Liver (tissue), 9 donors: ENCODE results near the gene LMX1B. TPM values are rescaled to one million over a fixed set of nuclear protein-coding genes. Genes with fewer than 3 reads are reported as not detected.

ENCODE experiments used
- DNase-seq: peaks from one replicate; pipeline ENCODE4 v3.0.0-alpha.2; 2017; ENCODE audit warnings: low spot score
- H3K27ac ChIP-seq, 2 donors: one replicate each; pipeline ENCODE4 v1.7.0; 2013; ENCODE audit warnings: inconsistent platforms in 2 of 2, low read length in 2 of 2, control low read depth in 1 of 2, low read depth in 1 of 2, mild to moderate bottlenecking in 1 of 2
- H3K27me3 ChIP-seq, 4 donors: one replicate each; pipeline versions ENCODE4 v1.6.1 to v1.7.0; 2013; ENCODE audit warnings: low read length in 3 of 4, inconsistent platforms in 1 of 4, mild to moderate bottlenecking in 1 of 4, moderate library complexity in 1 of 4; ENCODE audit not compliant: control insufficient read depth in 4 of 4, insufficient read depth in 4 of 4
- H3K36me3 ChIP-seq, 4 donors: one replicate each; pipeline versions ENCODE4 v1.6.1 to v1.7.0; 2013; ENCODE audit warnings: low read length in 3 of 4, mild to moderate bottlenecking in 3 of 4, low read depth in 1 of 4, moderate library complexity in 1 of 4; ENCODE audit not compliant: control insufficient read depth in 4 of 4, insufficient read depth in 3 of 4
- H3K4me1 ChIP-seq, 4 donors: one replicate each; pipeline versions ENCODE4 v1.6.1 to v1.7.0; 2013; ENCODE audit warnings: low read length in 3 of 4, mild to moderate bottlenecking in 3 of 4, moderate library complexity in 1 of 4; ENCODE audit not compliant: control insufficient read depth in 4 of 4, insufficient read depth in 4 of 4
- H3K4me3 ChIP-seq, 3 donors: one replicate each; pipeline versions ENCODE4 v1.6.1 to v1.7.0; 2013; ENCODE audit warnings: low read length in 3 of 3, control low read depth in 1 of 3, low read depth in 1 of 3, mild to moderate bottlenecking in 1 of 3
- H3K9ac ChIP-seq, 2 donors: one replicate each; pipeline ENCODE4 v1.7.0; 2013; ENCODE audit warnings: low read length in 2 of 2, mild to moderate bottlenecking in 2 of 2, moderate library complexity in 2 of 2, control low read depth in 1 of 2, low read depth in 1 of 2
- H3K9me3 ChIP-seq, 4 donors: one replicate each; pipeline versions ENCODE4 v1.6.1 to v1.7.0; 2013; ENCODE audit warnings: low read length in 3 of 4; ENCODE audit not compliant: control insufficient read depth in 4 of 4
- ATF3 ChIP-seq: IDR thresholded peaks from 2 replicates; pipeline ENCODE4 v1.6.1; 2016; ENCODE audit warnings: antibody characterized with exemption
- CTCF ChIP-seq: fragments of 150-350 bp; IDR thresholded peaks from 2 replicates; pipeline ENCODE4 v1.5.1; 2017; ENCODE audit warnings: improper control_type of control experiment, low read depth, low read length; ENCODE audit not compliant: missing input control
- EGR1 ChIP-seq, 2 donors: IDR thresholded peaks; 2 replicates each; pipeline ENCODE4 v1.6.1; 2016 to 2018; ENCODE audit warnings: antibody characterized with exemption in 2 of 2, low read depth in 2 of 2
- FOXA1 ChIP-seq: IDR thresholded peaks from 2 replicates; pipeline ENCODE4 v1.6.1; 2016; ENCODE audit warnings: antibody characterized with exemption
- FOXA2 ChIP-seq: IDR thresholded peaks from 2 replicates; pipeline ENCODE4 v1.6.1; 2016; ENCODE audit warnings: antibody characterized with exemption
- GABPA ChIP-seq, 2 donors: IDR thresholded peaks in 1 of 2; conservative IDR thresholded peaks in 1 of 2; 2 replicates each; pipeline ENCODE4 v1.6.1; 2016; ENCODE audit warnings: antibody characterized with exemption in 2 of 2, mild to moderate bottlenecking in 1 of 2, moderate library complexity in 1 of 2
- HNF4A ChIP-seq, 2 donors: conservative IDR thresholded peaks; 2 replicates each; pipeline ENCODE4 v1.6.1; 2016; ENCODE audit warnings: antibody characterized with exemption in 2 of 2, mild to moderate bottlenecking in 2 of 2
- HNF4G ChIP-seq: IDR thresholded peaks from 2 replicates; pipeline ENCODE4 v1.6.1; 2016; ENCODE audit warnings: antibody characterized with exemption
- JUND ChIP-seq, 2 donors: IDR thresholded peaks; 2 replicates each; pipeline ENCODE4 v1.6.1; 2016; ENCODE audit warnings: antibody characterized with exemption in 2 of 2
- MAX ChIP-seq: IDR thresholded peaks from 2 replicates; pipeline ENCODE4 v1.6.1; 2016; ENCODE audit warnings: antibody characterized with exemption
- NR2F2 ChIP-seq: IDR thresholded peaks from 2 replicates; pipeline ENCODE4 v1.6.1; 2016; ENCODE audit warnings: antibody characterized with exemption
- RAD21 ChIP-seq, 2 donors: IDR thresholded peaks; 2 replicates each; pipeline ENCODE4 v1.6.1; 2016; ENCODE audit warnings: antibody characterized with exemption in 2 of 2, mild to moderate bottlenecking in 2 of 2
- REST ChIP-seq: IDR thresholded peaks from 2 replicates; pipeline ENCODE4 v1.6.1; 2016; ENCODE audit warnings: antibody characterized with exemption, mild to moderate bottlenecking
- RXRA ChIP-seq, 2 donors: IDR thresholded peaks; 2 replicates each; pipeline ENCODE4 v1.6.1; 2017 to 2018; ENCODE audit warnings: antibody characterized with exemption in 2 of 2, mild to moderate bottlenecking in 1 of 2
- SP1 ChIP-seq: IDR thresholded peaks from 2 replicates; pipeline ENCODE4 v1.6.1; 2018; ENCODE audit warnings: antibody characterized with exemption, mild to moderate bottlenecking
- TAF1 ChIP-seq: conservative IDR thresholded peaks from 2 replicates; pipeline ENCODE4 v1.6.1; 2016; ENCODE audit warnings: antibody characterized with exemption, mild to moderate bottlenecking
- YY1 ChIP-seq: IDR thresholded peaks from 2 replicates; pipeline ENCODE4 v1.6.1; 2016; ENCODE audit warnings: antibody characterized with exemption, mild to moderate bottlenecking
- ZBTB33 ChIP-seq: IDR thresholded peaks from 2 replicates; pipeline ENCODE4 v1.6.1; 2016; ENCODE audit warnings: antibody characterized with exemption
- WGBS: extraction: QIAGEN DNeasy Blood & Tissue Kit; methylation state at CpG from one replicate; pipeline ENCODE4 v1.1.7; 2013; 5-methylcytosine and 5-hydroxymethylcytosine counted together
- polyA plus RNA-seq, 2 donors: library from polyadenylated mRNA; stranded (reverse) in 1 of 2; unstranded in 1 of 2; fragments of 200-250 nt in 1 of 2; fragments of >200 nt in 1 of 2; fragmentation: Nextera tagmentation in 1 of 2; extraction: Ambion mirVana in 1 of 2; gene quantifications; one replicate each; pipeline versions ENCODE4 v1.2.1 to v1.2.3, GENCODE V29; 2013 to 2015
- total RNA-seq, 2 donors: library from RNA; depleted of rRNA; stranded (reverse); fragments of >200 nt; gene quantifications; one replicate each; pipeline ENCODE4 v1.2.3, GENCODE V29; 2014
- donor health status: healthy.
- donor health status: healthy.
- donor health status: healthy.
- donor health status: healthy.
- donor health status: healthy.

Gene LMX1B
- total and polyA plus RNA-seq, 4 donors = not detected

GRCh38 chr9:126639318-126640000, 25.7 kb downstream of the LMX1B start:
- Histone ChIP-seq H3K27ac (no peak overlapping the region), H3K27me3 (peaks cover 0 to 10% (median 3%) of the 10 kb centered on the region in 4 donors), H3K36me3 (no peaks in the 10 kb centered on the region), H3K9ac (no peak overlapping the region), H3K4me1 (no peaks in the 10 kb centered on the region), H3K9me3 (no peaks in the 10 kb centered on the region), H3K4me3 (no peak overlapping the region)
- DNase-seq = no peak
- 52% methylated on average over 12 of the region's 12 CpGs for WGBS
- TF ChIP-seq EGR1 (IDR thresholded peaks at IDR 0.05; ENCODE audit: low read depth in 2 of 2) (no peak), YY1 (no peak), MAX (no peak), SP1 (no peak), FOXA2 (no peak), REST (no peak), ZBTB33 (no peak), FOXA1 (no peak), RXRA (IDR thresholded peaks at IDR 0.05) (no peak), HNF4A (conservative IDR thresholded peaks at IDR 0.05) (no peak), NR2F2 (no peak), GABPA (IDR thresholded peaks at IDR 0.05 in 1 of 2, conservative IDR thresholded peaks at IDR 0.05 in 1 of 2) (no peak), RAD21 (IDR thresholded peaks at IDR 0.05) (no peak), JUND (IDR thresholded peaks at IDR 0.05) (no peak), ATF3 (no peak), HNF4G (no peak), CTCF (no peak), TAF1 (no peak)
